ENCODE data around the gene FILIP1L.
"Not testable (repeated sequence)": the region's sequence is repeated elsewhere in the genome, so short reads cannot be mapped to it uniquely, and the experiment has no call there.

Gene FILIP1L

DNA sequence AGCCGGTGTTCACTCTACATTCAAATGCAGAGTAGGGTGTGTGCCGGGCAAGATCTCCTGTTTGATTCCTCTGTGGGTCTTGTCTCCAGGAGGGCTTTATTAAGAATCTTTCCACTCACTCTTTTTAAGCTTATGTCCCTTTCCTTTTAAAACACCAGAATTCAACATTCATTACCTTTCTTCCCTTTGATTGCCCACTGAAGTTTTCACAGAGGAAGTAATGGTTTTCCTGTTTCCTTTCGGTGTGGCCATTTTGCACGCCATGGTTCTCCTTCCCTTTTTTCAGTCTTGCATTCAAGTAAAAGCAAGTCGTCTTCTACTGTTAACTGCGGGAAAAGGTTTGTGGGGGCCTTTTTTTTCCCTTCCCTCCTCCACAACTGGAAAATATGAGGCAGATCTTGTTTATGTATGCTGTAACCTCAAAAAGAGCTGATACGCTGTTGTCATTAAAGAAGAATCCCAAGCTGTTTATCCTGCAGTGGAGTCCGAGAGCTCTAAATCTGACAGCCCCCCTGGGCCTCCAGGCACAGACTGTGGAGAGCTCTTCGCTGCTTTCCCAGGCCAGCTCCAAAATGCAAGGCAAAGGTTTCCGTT is 40.5 kb downstream of the FILIP1L start:
- DNase-seq (ENCODE audit: low spot score): no peak

DNA sequence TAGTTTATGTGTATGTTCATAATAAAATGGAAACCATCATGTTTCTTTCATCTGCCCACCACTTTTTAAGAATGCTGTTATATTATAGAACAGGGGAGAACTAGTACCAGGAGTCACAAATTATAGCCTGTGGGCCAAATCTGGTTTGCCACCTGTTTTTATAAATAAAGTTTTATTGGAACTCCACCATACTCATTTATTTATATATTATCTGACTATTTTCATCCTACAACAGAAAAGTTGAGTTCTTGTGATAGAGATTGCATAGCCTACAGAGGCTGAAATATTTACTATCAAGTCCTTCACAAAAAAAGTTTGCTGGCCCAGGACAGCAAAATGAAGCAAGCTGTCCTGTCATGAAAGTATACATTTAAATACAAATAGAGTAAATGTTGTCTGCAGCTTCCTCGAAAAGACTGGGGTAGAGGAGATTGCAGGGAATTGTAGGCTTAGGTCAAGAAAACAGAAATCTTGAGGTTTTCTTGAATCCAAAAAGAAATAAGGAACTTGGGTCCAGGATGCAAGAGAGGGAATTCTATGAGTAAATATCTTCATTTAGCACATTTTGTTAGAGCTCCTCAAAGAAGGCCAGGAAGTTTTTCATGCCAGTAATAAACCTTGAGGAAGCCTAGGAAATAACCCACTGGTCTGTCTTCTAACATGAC is 41.1 kb downstream of the FILIP1L start:
- DNase-seq (ENCODE audit: low spot score): no peak

DNA sequence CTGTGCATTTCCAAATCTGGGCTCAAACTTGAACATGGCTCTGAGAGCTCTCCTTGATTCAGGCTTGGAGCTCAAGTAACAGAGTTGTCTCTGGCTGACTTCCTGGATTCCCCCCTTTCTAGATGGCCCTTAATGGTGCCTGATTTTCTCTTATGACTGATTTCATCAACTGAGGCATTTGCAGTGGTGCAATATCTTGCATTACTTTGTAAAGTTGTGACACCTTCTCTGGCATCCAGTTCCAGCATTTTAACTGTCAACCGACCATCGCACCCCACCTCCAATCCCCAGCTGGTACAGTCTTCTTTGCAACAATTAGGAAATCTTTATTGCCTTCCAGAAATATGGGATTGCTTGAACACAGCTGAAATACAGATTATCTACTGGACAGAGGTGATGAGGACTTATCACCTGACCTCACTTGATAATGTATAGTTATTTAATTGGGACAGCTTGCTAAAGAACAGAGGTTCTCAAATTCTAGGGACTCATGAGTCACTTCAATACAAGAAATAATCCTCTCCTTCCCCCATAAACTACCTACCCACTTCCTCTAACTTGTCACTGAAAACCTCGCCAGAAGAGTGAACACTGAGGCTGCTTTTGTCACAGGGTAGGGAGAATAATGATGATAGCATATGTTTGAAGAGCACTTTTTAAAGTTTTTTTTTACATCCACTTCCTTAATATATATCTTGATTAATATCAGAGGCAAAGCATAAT is 41.8 kb downstream of the FILIP1L start:
- DNase-seq (ENCODE audit: low spot score): no peak

DNA sequence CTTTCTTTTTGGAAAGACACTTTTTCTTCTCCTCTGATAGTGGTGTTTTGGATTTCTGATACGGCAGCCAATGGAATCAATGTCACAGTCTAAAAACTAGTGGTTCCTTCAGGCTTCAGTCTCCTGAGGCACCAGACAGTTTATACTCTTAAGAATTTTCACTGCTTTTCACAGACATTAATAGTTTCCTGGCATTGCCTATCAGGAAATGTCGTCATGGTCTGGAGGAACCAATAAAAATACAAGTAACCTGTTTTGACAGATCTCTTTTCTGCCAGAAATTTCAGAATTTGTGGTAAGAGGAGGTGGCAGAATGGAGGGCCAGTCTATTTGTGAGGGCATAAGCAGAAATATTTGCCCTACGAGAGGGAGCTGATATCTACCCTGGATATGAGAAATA is 44.8 kb downstream of the FILIP1L start:
- no peak for DNase-seq (ENCODE audit: low spot score)

DNA sequence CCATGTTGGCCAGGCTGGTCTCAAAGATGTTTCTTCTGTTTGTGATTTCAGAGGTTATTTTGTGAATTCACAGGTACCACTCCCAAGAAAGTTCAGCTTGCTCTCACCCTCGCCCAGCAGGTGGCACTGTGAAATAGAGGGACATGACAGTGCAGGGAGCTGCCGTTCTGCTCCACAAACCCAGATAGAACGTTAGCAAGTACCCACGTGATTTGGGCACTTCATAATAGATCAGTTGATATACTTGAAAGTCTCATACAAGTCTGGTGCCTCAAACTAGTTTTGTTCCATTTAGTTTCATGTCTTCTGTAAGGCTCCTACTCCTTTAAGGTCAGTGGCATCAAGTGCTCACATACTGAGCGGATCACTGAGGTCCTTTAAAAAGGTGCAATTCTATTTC is 45.5 kb downstream of the FILIP1L start:
- DNase-seq (ENCODE audit: low spot score): peak; percentile 56

DNA sequence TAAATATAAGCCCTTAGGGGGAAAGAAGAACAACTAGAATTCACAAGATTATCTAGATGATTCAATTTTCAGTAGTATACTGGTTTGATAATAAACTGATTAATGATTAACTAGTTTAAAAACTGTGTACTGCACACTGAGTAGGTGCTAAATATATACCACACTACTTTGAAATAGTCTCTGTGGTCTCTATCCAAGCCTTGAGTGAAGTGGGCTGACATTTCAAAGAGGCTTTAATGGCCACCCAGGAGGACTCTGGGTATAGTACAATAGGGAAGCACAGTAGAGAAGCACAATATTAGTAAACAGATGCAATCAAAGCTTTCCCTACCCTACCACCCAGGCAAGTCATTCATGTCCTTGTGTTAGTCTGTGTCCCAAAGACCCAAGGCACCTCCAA is 46.7 kb downstream of the FILIP1L start:
- DNase-seq (ENCODE audit: low spot score): peak; percentile 66

DNA sequence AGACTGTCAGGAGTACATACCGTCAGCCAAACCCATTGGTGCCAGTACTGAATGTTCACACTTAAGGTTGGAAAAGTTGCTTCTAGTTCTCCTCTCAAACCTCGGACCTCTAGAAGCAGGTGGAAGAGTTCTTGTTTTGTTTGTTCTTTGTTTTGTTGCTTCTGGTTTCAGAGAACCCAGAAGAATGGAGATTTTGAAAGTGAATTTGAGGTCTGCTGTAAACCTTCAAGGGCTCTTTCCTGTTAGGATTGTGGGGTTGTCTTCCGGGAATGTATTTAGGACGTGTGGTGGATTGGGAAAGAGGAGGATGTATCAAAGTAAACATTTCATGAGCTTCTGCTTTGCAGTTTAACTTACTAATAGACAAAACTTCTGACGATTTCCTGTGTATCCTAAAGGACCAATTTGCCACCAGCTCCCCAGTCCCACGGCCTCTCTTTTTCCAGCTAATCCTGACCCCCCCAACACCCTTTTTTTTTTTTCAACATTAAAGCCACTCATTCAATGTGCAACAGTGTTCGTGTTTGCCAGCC is 50.3 kb downstream of the FILIP1L start:
- DNase-seq (ENCODE audit: low spot score): no peak

DNA sequence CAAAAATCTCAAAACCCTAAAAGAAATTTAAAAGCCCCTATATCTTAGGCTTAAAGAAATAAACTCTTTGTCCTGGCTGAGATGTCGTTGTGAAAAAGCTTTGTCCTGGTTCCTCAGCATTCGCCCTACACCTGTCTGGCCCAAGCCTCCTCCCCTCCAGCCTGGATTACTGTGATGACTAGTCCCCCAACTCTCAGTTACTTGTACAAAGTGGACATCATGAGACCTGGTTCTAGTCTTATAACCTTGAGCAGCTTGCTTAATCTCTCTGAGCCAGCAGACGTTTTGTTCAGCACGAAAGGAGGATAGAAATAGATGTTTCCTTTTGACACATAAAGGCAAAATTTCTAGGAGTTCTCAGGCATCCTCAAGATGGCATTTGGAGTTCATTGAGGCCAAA is 51.6 kb downstream of the FILIP1L start:
- no peak for DNase-seq (ENCODE audit: low spot score)

DNA sequence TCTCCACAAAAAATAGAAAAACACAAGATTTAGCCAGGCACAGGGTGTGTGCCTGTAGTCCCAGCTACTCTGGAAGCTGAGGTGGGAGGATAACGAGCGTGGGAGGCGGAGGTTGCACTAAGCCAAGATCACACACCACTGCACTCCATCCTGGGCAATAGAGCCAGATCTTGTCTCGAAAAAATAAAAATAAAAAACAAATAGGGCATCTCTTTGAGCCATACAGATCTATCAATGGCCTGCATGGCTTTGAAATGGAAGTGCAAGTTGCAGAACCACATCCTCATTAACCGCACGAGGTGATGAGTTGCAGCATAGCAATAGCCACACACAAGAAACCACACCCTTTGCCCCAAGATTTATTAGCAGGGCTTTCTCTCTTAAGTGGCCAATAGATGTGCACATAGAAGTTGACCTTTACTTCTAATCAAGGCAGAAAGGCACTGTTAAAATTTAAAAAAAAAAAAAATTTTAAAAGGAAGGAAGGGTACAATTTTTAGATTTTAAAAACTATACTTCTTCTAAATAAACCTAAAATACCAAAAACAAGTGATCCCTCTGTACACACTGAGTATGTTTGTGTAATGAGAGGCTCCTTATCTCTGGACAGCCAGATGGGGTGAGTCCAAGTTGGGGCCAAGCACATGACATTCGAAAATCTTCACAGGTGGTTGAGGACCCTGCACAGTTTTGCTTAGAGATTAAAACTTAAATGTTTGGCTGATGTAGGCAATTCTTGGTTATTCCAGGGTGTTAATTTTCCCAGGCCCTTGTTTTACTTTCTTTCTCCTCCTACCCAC is 53.4 kb downstream of the FILIP1L start:
- peak; percentile 28 for DNase-seq (ENCODE audit: low spot score)

DNA sequence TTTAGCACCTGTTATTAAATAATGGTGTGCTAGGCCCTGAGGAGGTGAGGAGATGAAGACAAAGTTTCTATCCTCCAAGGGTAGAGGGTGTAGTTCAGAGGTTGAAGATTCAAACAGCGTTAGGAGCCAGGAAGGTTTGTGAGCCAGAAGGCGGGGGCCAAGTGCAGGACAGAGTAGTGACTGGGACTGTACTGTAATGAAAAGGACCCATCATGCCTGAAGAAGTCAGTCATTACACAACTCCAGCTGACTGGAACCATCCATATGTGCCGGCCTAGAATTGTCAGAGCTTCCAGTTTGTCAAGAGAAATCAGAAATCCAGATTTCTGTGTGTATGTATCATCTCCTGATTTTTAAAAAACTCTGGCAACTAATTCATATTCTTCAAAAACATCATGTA is 54.8 kb downstream of the FILIP1L start:
- no peak for DNase-seq (ENCODE audit: low spot score)

DNA sequence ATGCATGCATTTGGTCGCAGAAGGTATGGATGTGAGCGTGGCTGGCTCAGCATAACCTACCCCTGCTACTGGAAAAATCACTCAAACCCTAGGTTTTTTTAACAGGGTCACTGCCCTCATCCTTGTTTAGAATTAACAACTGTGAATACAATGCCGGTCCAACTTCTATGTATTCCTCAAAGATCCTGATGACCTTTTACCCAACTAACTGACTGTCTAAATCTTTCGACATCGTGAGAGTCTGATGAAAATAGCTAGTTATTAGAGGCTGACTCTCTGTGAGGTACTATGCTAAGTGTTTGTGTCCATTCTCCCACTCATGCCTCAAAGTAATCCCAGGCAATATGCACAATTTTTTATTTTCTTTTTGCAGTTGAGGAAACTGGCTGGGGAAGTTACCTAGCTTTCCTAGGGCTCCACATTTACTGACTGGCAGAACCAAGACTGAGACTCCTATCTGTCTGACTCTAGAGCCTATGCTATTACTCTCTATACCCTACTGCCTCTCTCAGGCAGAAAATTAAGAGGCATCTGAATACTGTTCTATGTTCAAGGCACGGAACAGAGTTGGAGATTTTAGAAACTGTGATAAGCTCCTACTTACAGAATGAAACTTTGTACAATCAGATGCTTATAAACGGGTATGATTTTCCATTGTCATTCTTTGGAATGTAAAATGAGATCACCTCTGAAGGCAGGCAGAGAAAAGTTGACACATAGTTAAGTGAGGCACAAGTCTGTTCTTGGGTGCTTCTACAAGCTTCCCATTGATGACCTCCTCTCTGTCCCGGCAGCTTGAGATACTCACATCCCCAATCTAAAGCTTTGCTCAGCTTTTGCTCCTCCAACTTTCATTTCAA is 56.4 kb downstream of the FILIP1L start:
- no peak for DNase-seq (ENCODE audit: low spot score)

DNA sequence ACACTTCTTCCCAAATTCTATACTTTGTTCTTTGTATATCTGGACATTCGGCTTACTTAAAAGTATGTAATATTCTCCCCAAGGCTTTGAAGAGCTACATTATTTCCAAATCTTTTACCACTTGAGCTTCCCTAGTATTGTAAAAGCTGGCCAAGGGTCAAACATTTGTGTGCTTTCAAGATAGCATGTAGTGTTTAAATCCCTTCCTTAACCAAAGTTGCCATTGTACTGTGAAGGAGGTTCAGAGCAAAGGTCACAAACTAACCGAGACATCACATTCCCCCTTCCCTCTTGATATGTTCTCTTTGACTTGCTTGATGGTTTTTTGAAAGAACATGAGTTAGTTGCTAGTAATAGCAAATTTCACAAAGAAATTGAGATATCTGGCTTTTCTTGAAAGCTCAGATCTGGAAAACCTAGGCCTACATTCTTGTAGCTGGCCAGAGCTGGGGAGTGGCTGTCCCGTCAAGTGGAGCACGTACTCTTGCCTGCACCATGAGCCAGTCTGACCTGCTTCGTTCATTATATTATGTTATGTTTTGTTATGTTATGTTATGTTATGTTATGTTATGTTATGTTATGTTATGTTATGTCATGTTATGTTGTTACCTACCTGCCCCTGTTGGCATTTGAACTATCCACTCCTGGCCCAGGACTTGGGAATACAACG is 60.2 kb downstream of the FILIP1L start:
- no peak for DNase-seq (ENCODE audit: low spot score)

DNA sequence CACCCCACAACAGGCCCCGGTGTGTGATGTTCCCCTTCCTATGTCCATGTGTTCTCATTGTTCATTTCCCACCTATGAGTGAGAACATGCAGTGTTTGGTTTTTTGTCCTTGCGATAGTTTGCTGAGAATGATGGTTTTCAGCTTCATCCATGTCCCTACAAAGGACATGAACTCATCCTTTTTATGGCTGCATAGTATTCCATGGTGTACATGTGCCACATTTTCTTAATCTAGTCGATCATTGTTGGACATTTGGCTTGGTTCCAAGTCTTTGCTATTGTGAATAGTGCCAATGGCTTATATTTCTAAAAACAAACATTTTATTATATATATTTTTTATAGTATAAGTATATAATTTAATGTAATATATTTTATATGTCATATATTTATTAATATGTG is 62.8 kb downstream of the FILIP1L start:
- not testable (repeated sequence) for DNase-seq (ENCODE audit: low spot score)

DNA sequence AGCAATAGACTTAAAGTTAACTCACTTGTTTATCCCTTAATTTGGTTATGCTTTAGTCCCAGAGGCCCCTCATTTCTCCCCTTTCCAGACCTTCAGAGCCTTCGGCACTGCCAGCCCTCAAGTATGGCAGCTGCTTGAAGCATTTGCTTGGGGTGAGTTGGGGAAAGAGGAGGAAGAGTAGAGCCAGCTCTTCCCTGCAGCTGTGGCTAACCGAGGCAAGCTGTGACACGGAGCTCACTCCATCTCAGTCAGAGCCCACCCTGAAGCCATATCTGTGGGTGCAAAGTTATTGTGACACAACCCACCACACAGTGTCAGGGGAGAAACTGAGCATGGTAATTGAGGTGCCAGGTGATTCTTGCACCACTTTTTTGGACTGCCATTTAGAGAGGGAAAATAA is 66.1 kb downstream of the FILIP1L start:
- DNase-seq (ENCODE audit: low spot score): no peak

DNA sequence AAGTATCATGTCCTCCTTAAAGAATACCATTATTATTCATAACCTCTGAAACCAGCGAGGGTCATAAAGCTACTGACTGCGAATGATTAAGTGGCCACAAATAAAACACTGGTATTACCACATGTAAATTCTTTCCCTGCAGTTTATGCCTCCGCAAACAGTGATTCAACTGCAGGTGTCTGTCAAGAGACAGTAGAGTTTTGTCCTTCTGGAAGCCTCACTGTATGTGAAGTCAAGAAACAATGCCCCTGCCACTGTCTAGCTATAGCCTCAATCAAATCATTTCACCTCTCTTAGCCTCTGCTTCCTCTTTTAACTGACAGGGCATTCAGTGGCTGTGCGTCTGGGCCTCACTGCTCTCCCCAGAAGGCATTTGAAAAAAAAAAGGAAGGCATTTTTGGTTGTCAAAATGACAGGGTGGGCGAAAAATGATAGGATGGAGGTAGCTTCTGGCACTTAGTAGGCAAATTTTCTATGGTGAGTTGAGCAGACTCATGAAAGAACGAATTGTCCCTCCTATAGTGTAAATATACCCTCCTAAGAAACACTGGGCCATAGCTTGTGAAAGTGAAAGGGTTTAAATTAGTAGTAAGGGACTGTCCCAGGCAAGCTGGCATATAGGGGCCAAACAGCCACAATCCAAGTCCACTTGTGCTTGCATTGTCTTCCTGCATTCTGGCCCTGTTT is 66.7 kb downstream of the FILIP1L start:
- peak; percentile 94 for DNase-seq (ENCODE audit: low spot score)

DNA sequence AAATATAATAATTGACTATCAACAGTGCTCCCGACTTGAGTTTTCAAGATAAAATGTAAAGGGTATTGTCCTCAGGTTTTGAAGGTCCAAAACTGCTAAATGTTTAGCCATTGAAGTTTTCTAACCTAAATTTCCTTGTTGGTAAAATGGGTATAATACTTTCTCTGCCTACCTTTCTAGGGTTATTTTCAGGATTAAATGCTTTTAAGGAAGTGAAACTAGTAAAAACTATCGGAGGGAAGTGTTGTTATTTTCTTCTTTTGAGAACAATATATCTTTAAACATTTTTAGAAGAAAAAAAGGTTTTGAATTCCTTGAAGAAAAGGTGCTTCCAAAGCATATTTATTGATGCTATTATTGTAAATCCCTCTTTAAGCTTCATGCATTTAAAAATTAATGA is 67.3 kb downstream of the FILIP1L start:
- DNase-seq (ENCODE audit: low spot score): no peak

DNA sequence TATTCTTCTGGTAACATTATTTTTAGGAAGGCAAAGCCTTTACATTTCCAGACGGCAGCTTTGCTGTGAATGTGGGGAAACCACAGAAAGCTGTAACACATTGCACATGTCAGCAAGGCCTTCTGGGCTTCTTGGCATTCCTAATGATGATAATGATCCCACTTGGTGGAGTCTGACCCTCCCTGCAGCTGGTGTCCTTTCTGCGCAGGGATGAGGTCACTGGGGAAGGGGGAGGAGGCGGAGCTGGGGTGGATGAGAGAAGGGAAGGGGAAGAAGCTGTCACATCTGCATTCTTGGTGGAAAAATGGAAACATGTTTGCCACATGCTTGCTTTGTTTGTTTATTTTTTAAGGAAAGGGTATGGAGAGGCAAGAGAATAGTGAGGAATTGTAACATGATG is 68.6 kb downstream of the FILIP1L start:
- DNase-seq (ENCODE audit: low spot score): no peak

DNA sequence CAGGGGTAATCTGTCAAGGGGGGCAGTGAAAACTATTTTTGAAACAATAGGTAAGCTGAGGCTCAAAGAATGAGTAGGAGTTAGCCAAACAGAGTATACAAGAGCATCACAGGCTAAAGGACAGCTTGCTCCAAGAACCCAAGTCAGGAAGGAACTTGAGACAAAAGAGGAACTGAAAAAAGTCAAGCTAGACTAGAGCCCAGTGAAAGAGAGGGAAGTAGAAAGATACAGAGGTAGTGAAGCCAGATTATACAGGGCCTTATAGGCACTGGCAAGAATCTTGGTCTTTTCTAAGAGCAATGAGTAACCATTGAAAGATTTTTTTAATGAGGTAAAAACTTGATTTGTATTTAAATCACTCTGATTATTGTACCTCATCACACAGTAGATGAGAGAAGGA is 69.9 kb downstream of the FILIP1L start:
- no peak for DNase-seq (ENCODE audit: low spot score)

DNA sequence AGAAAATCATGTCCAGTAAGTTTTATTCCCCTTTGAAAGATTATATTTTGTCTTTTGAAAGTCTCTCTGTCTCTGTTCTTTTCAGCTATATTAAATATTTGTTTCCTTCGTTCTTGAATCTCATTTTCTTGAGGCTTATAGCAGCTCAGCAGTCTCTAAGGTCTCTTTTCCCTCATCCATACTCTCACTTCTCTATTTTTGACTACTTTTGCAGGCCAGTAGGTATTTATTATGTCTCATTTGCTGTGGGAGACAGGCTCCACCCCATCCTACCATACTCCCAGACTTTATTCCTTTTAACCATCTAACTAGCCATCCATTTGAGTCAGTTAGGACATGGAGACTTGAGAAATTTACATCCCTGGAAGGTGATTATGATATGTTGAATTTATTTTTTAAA is 71.0 kb downstream of the FILIP1L start:
- no peak for DNase-seq (ENCODE audit: low spot score)

All from SW480 (cell line).